Liver (tissue), 9 donors: Measurements from ENCODE around the gene PROX2. TPM values are rescaled to one million over a fixed set of nuclear protein-coding genes. Genes with fewer than 3 reads are reported as not detected.
A peak's percentile ranks its signal among the peaks of the same experiment; 100 is the strongest.

Experiments
- DNase-seq: peaks from one replicate; pipeline ENCODE4 v3.0.0-alpha.2; 2017; ENCODE audit warnings: low spot score
- H3K27ac ChIP-seq, 2 donors: one replicate each; pipeline ENCODE4 v1.7.0; 2013; ENCODE audit warnings: inconsistent platforms in 2 of 2, low read length in 2 of 2, control low read depth in 1 of 2, low read depth in 1 of 2, mild to moderate bottlenecking in 1 of 2
- H3K27me3 ChIP-seq, 4 donors: one replicate each; pipeline versions ENCODE4 v1.6.1 to v1.7.0; 2013; ENCODE audit warnings: low read length in 3 of 4, inconsistent platforms in 1 of 4, mild to moderate bottlenecking in 1 of 4, moderate library complexity in 1 of 4; ENCODE audit not compliant: control insufficient read depth in 4 of 4, insufficient read depth in 4 of 4
- H3K36me3 ChIP-seq, 4 donors: one replicate each; pipeline versions ENCODE4 v1.6.1 to v1.7.0; 2013; ENCODE audit warnings: low read length in 3 of 4, mild to moderate bottlenecking in 3 of 4, low read depth in 1 of 4, moderate library complexity in 1 of 4; ENCODE audit not compliant: control insufficient read depth in 4 of 4, insufficient read depth in 3 of 4
- H3K4me1 ChIP-seq, 4 donors: one replicate each; pipeline versions ENCODE4 v1.6.1 to v1.7.0; 2013; ENCODE audit warnings: low read length in 3 of 4, mild to moderate bottlenecking in 3 of 4, moderate library complexity in 1 of 4; ENCODE audit not compliant: control insufficient read depth in 4 of 4, insufficient read depth in 4 of 4
- H3K4me3 ChIP-seq, 3 donors: one replicate each; pipeline versions ENCODE4 v1.6.1 to v1.7.0; 2013; ENCODE audit warnings: low read length in 3 of 3, control low read depth in 1 of 3, low read depth in 1 of 3, mild to moderate bottlenecking in 1 of 3
- H3K9ac ChIP-seq, 2 donors: one replicate each; pipeline ENCODE4 v1.7.0; 2013; ENCODE audit warnings: low read length in 2 of 2, mild to moderate bottlenecking in 2 of 2, moderate library complexity in 2 of 2, control low read depth in 1 of 2, low read depth in 1 of 2
- H3K9me3 ChIP-seq, 4 donors: one replicate each; pipeline versions ENCODE4 v1.6.1 to v1.7.0; 2013; ENCODE audit warnings: low read length in 3 of 4; ENCODE audit not compliant: control insufficient read depth in 4 of 4
- EGR1 ChIP-seq, 2 donors: IDR thresholded peaks; 2 replicates each; pipeline ENCODE4 v1.6.1; 2016 to 2018; ENCODE audit warnings: antibody characterized with exemption in 2 of 2, low read depth in 2 of 2
- FOXA1 ChIP-seq: IDR thresholded peaks from 2 replicates; pipeline ENCODE4 v1.6.1; 2016; ENCODE audit warnings: antibody characterized with exemption
- FOXA2 ChIP-seq: IDR thresholded peaks from 2 replicates; pipeline ENCODE4 v1.6.1; 2016; ENCODE audit warnings: antibody characterized with exemption
- GABPA ChIP-seq, 2 donors: IDR thresholded peaks in 1 of 2; conservative IDR thresholded peaks in 1 of 2; 2 replicates each; pipeline ENCODE4 v1.6.1; 2016; ENCODE audit warnings: antibody characterized with exemption in 2 of 2, mild to moderate bottlenecking in 1 of 2, moderate library complexity in 1 of 2
- HNF4A ChIP-seq, 2 donors: conservative IDR thresholded peaks; 2 replicates each; pipeline ENCODE4 v1.6.1; 2016; ENCODE audit warnings: antibody characterized with exemption in 2 of 2, mild to moderate bottlenecking in 2 of 2
- HNF4G ChIP-seq: IDR thresholded peaks from 2 replicates; pipeline ENCODE4 v1.6.1; 2016; ENCODE audit warnings: antibody characterized with exemption
- JUND ChIP-seq, 2 donors: IDR thresholded peaks; 2 replicates each; pipeline ENCODE4 v1.6.1; 2016; ENCODE audit warnings: antibody characterized with exemption in 2 of 2
- MAX ChIP-seq: IDR thresholded peaks from 2 replicates; pipeline ENCODE4 v1.6.1; 2016; ENCODE audit warnings: antibody characterized with exemption
- NR2F2 ChIP-seq: IDR thresholded peaks from 2 replicates; pipeline ENCODE4 v1.6.1; 2016; ENCODE audit warnings: antibody characterized with exemption
- RAD21 ChIP-seq, 2 donors: IDR thresholded peaks; 2 replicates each; pipeline ENCODE4 v1.6.1; 2016; ENCODE audit warnings: antibody characterized with exemption in 2 of 2, mild to moderate bottlenecking in 2 of 2
- REST ChIP-seq: IDR thresholded peaks from 2 replicates; pipeline ENCODE4 v1.6.1; 2016; ENCODE audit warnings: antibody characterized with exemption, mild to moderate bottlenecking
- RXRA ChIP-seq, 2 donors: IDR thresholded peaks; 2 replicates each; pipeline ENCODE4 v1.6.1; 2017 to 2018; ENCODE audit warnings: antibody characterized with exemption in 2 of 2, mild to moderate bottlenecking in 1 of 2
- SP1 ChIP-seq: IDR thresholded peaks from 2 replicates; pipeline ENCODE4 v1.6.1; 2018; ENCODE audit warnings: antibody characterized with exemption, mild to moderate bottlenecking
- TAF1 ChIP-seq: conservative IDR thresholded peaks from 2 replicates; pipeline ENCODE4 v1.6.1; 2016; ENCODE audit warnings: antibody characterized with exemption, mild to moderate bottlenecking
- YY1 ChIP-seq: IDR thresholded peaks from 2 replicates; pipeline ENCODE4 v1.6.1; 2016; ENCODE audit warnings: antibody characterized with exemption, mild to moderate bottlenecking
- ZBTB33 ChIP-seq: IDR thresholded peaks from 2 replicates; pipeline ENCODE4 v1.6.1; 2016; ENCODE audit warnings: antibody characterized with exemption
- WGBS: extraction: QIAGEN DNeasy Blood & Tissue Kit; methylation state at CpG from one replicate; pipeline ENCODE4 v1.1.7; 2013; 5-methylcytosine and 5-hydroxymethylcytosine counted together
- polyA plus RNA-seq, 2 donors: library from polyadenylated mRNA; stranded (reverse) in 1 of 2; unstranded in 1 of 2; fragments of 200-250 nt in 1 of 2; fragments of >200 nt in 1 of 2; fragmentation: Nextera tagmentation in 1 of 2; extraction: Ambion mirVana in 1 of 2; gene quantifications; one replicate each; pipeline versions ENCODE4 v1.2.1 to v1.2.3, GENCODE V29; 2013 to 2015
- total RNA-seq, 2 donors: library from RNA; depleted of rRNA; stranded (reverse); fragments of >200 nt; gene quantifications; one replicate each; pipeline ENCODE4 v1.2.3, GENCODE V29; 2014
- donor health status: healthy.
- donor health status: healthy.
- donor health status: healthy.
- donor health status: healthy.
- donor health status: healthy.

PROX2 gene
- total and polyA plus RNA-seq, 4 donors, result 0.06 TPM; not detected in 3

GRCh38 chr14:74853581-74853980, 22.4 kb downstream of the PROX2 start:
- Histone ChIP-seq H3K27me3 (no peaks in the 10 kb centered on the region), H3K9me3 (no peaks in the 10 kb centered on the region), H3K4me3 (no peak overlapping the region), H3K27ac (no peak overlapping the region), H3K4me1 (peaks cover 0 to 15% (median 3%) of the 10 kb centered on the region in 4 donors), H3K36me3 (no peaks in the 10 kb centered on the region), H3K9ac (no peak overlapping the region)
- DNase-seq, result no peak
- TF ChIP-seq FOXA2, result no peak
- TF ChIP-seq FOXA1, result no peak
- no peak for TF ChIP-seq RAD21 (IDR thresholded peaks at IDR 0.05)
- TF ChIP-seq SP1, result no peak
- TF ChIP-seq REST, result no peak
- no peak for TF ChIP-seq NR2F2
- no peak for TF ChIP-seq GABPA (IDR thresholded peaks at IDR 0.05 in 1 of 2, conservative IDR thresholded peaks at IDR 0.05 in 1 of 2)
- TF ChIP-seq TAF1, result no peak
- no peak for TF ChIP-seq MAX
- no peak for TF ChIP-seq JUND (IDR thresholded peaks at IDR 0.05)
- no peak for TF ChIP-seq HNF4G
- 66% methylated on average over 4 of the region's 4 CpGs for WGBS

GRCh38 chr14:74852922-74853530, 22.9 kb downstream of the PROX2 start:
- Histone ChIP-seq H3K27ac (no peak overlapping the region), H3K9me3 (no peaks in the 10 kb centered on the region), H3K4me3 (no peak overlapping the region), H3K27me3 (no peaks in the 10 kb centered on the region), H3K36me3 (no peaks in the 10 kb centered on the region), H3K4me1 (peaks cover 0 to 15% (median 3%) of the 10 kb centered on the region in 4 donors), H3K9ac (no peak overlapping the region)
- 60% methylated on average over 2 of the region's 2 CpGs for WGBS
- DNase-seq, result no peak
- peak in 1 of 2 donors; percentile 5 for TF ChIP-seq RAD21 (IDR thresholded peaks at IDR 0.05)
- no peak for TF ChIP-seq JUND (IDR thresholded peaks at IDR 0.05)
- TF ChIP-seq NR2F2, result peak; percentile 63
- TF ChIP-seq SP1, result peak; percentile 61
- TF ChIP-seq RXRA (IDR thresholded peaks at IDR 0.05), result peak; percentile 92 to 95
- TF ChIP-seq HNF4A (conservative IDR thresholded peaks at IDR 0.05), result peak; percentile 38 to 57

- Histone ChIP-seq H3K4me1 (peaks cover 0 to 6% (median under 1%) of the 10 kb centered on the region in 4 donors), H3K36me3 (no peaks in the 10 kb centered on the region), H3K9me3 (no peaks in the 10 kb centered on the region), H3K4me3 (no peak overlapping the region), H3K27me3 (no peaks in the 10 kb centered on the region), H3K27ac (no peak overlapping the region), H3K9ac (no peak overlapping the region)
- DNase-seq, result no peak
- TF ChIP-seq YY1, result no peak
- TF ChIP-seq GABPA (IDR thresholded peaks at IDR 0.05 in 1 of 2, conservative IDR thresholded peaks at IDR 0.05 in 1 of 2), result no peak
- TF ChIP-seq EGR1 (IDR thresholded peaks at IDR 0.05; ENCODE audit: low read depth in 2 of 2), result no peak
- TF ChIP-seq NR2F2, result no peak
- no peak for TF ChIP-seq FOXA2
- no peak for TF ChIP-seq ZBTB33
- TF ChIP-seq HNF4G, result no peak
- no peak for TF ChIP-seq REST
- no peak for TF ChIP-seq RAD21 (IDR thresholded peaks at IDR 0.05)
- no peak for TF ChIP-seq HNF4A (conservative IDR thresholded peaks at IDR 0.05)
- no peak for TF ChIP-seq FOXA1
- TF ChIP-seq TAF1, result no peak
- 93% methylated on average over 2 of the region's 2 CpGs for WGBS
Measured at GRCh38 chr14:74848768-74849167, 27.2 kb downstream of the PROX2 start.
